Epithelial cell of prostate (primary cell): ENCODE data around the gene GAGE10.
"Not testable (repeated sequence)": the region's sequence is repeated elsewhere in the genome, so short reads cannot be mapped to it uniquely, and the experiment has no call there.

Experiments
- DNase-seq: peaks from one replicate; pipeline ENCODE4 v3.0.0-alpha.2; 2011; ENCODE audit warnings: low read depth, low spot score
- H3K27ac ChIP-seq: fragments of 450-650 bp; 2 replicates; pipeline ENCODE4 v1.5.1; 2017; ENCODE audit warnings: mild to moderate bottlenecking

The GAGE10 gene

DNA sequence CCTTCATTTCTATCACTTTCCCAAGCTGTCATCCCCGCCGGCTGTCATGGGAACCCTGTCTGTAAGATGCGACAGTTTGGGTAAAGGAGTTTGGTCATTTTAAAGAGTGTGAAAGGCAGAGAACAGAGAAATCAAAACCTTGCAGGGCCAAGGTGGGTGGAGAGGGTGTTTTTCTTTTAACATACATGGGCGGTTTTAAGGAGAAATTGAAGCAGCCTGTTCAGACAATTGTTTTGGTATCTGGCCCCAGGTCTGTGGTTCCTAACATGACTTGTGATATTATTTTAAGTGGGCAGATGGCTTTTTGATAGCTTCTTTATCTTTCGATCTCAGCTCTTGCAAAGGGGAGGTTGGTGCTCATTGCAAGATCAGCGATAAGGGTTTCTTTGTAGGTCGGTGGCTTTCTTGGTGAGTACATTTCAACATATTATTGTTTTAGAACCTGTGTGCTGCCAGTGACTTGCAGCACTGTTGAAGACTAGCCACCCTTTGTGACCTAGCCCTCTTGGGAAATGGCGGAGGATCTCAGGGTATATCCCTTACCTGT lies 30.2 kb upstream of the GAGE10 start:
- no peak overlapping the region for H3K27ac ChIP-seq
- no peak for DNase-seq

DNA sequence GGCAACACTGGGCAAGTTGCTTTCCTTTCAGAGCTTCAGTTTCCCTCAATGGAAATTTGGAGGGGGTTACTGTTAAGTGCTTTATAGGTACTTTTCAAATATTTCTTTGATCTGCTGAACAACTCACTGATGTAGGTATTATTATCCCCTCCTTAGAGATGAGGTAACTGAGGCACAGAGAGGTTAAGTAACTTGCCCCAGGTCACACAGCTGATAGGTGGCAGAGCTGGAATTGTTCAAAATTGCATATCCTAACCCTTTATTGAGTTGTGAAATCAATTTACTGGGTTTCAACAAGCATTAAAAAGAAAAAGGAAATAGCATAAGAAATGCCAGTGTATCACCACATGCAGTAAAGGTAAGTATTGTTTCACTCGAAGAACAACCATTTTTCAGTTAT lies 27.2 kb upstream of the GAGE10 start:
- no peak overlapping the region for H3K27ac ChIP-seq
- no peak for DNase-seq

- DNase-seq, result no peak
- no peak overlapping the region for H3K27ac ChIP-seq
These were observed 26.5 kb upstream of the GAGE10 start for GRCh38 chrX:49276671-49277534.

DNA sequence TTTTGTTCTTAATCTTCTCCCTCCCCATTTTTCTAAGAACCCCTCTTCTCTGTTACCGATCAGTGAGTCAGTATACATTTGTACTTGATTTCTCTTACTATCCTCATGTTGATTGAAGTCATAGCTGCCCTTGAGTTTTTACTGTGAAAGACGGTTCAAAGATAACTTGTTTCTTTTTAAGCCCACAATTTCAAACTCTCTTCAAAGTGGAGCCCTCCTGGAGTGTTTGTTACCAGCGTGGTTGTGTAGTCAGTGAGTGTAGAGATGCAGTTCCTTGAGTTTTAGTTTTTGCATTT lies 26.0 kb upstream of the GAGE10 start:
- DNase-seq, result no peak
- no peak overlapping the region for H3K27ac ChIP-seq

- H3K27ac ChIP-seq, result no peak overlapping the region
- DNase-seq, result no peak
These were observed 25.4 kb upstream of the GAGE10 start for GRCh38 chrX:49278081-49278480.

DNA sequence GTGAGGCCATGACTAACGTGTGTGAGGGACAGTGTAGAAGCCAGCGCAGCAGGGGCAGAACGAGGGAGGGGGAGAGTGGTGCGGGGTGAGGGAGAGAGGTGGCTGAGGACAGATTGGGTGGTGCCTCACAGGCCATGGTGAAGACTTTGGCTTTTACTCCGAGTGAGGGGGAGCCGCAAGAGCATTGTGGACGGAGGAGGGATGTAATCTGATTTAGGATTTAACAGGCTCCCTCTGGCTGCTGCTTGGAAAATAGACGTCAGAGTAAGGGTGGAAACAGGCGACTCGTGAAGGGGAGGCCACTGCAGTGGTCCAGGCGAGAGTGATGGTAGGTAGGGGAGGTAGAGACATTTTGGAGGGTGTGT lies 20.8 kb upstream of the GAGE10 start:
- no peak for DNase-seq
- no peak overlapping the region for H3K27ac ChIP-seq

- no peak overlapping the region for H3K27ac ChIP-seq
- DNase-seq, result no peak
These were observed 19.2 kb upstream of the GAGE10 start for GRCh38 chrX:49284212-49284611.

DNA sequence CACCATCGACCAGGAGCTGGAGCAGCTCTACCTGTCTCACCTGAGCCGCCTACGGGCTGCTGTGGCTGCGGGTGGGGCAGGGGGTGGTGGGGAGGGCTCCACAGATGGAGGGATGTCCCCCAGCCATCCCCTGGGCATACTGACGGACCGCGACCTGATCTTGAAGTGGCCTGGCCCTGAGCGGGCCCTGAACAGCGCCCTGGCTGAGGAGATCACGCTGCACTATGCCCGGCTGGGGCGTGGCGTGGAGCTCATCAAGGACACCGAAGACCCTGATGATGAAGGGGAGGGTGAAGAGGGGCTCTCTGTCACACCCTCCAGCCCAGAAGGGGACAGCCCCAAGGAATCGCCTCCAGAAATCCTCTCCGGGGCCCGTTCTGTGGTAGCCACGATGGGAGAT lies 17.3 kb upstream of the GAGE10 start:
- DNase-seq, result no peak

GRCh38 chrX:49286581-49286980 lies 16.9 kb upstream of the GAGE10 start:
- DNase-seq, result no peak

More for the DNA sequence above, 17.3 kb upstream of the GAGE10 start:
- H3K27ac ChIP-seq, result no peak overlapping the region

GRCh38 chrX:49287665-49288064 lies 15.8 kb upstream of the GAGE10 start:
- DNase-seq, result no peak
- no peak overlapping the region for H3K27ac ChIP-seq

More at GRCh38 chrX:49286581-49286980, 16.9 kb upstream of the GAGE10 start:
- H3K27ac ChIP-seq, result no peak overlapping the region

DNA sequence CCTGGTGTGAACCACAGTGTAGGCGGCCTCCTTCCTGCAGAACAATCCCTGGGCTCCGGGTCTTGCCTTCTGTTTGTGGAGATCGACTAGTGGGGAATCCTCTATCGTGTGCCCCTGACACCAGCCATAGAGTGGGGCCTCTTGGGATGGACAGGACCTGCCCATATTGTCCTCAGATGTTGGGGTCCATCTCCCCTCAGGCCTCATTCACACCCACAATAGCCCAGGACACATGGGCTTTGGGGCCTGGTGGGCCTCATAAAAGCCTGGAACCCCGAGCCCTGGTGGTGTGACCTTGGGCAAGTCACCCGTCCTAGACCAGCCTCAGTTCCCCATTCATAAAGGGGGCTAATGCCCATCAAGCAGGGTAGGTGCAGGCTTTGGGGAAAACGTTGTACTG lies 13.2 kb upstream of the GAGE10 start:
- no peak for DNase-seq
- no peak overlapping the region for H3K27ac ChIP-seq

GRCh38 chrX:49291615-49292337 lies 11.7 kb upstream of the GAGE10 start:
- no peak for DNase-seq
- no peak overlapping the region for H3K27ac ChIP-seq

DNA sequence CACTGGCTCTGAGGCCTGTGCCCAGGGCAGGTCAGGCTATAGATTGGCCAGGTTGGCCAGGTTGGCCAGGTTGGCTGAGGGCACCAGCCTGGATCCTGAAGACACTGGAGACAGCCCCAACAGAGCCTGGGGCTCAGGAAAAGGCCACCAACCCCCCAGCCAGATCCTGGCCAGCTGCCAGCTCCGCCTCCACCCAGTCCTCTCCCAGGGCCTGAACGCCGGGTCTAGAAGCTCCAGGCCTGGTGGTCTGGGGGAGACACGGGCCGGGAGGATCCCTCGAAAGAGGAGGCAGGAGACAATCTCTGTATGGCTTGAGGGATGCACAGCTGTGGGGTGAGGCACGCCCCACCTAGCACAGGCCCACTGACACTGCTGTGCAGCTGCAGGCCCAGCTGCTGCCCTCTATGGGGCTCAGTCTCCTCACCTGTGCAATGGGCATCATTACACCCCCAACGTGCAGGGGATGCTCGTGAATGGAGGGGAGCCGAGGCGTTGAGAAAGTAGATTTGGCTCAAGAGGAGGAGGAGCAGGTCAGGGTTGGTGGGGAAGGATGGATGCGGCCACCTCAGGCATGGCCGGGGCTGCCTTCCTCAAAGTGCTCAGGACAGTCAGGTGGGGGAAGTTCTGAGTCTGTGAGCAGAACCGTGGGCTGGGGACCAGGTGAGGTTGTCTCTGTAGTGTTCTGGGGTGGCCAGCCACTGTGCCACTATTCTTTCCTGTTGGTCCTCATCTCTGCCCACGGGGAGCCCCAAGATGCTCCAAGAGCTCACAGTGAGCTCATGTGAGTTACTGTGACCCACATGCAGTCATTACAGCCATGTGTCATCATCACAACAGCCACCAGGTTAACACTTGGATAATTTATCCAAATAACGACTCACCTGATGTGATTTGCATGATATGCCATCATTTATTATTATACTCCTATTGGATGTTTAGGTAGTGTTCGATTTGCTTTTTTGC lies 10.8 kb upstream of the GAGE10 start:
- no peak overlapping the region for H3K27ac ChIP-seq
- no peak for DNase-seq

DNA sequence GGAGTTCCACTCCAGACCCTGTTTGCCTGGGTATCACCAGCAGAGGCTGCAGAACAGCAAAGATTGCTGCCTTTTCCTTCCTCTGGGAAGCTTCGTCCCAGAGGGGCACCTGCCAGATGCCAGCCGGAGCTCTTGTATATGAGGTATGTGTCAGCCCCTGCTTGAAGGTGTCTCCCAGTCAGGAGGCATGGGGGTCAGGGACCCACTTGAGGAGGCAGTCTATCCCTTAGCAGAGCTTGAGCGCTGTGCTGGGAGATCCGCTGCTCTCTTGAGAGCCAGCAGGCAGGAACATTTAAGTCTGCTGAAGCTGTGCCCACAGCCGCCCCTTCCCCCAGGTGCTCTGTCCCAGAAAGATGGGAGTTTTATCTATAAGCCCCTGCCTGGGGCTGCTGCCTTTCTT lies 4.2 kb upstream of the GAGE10 start:
- not testable (repeated sequence) for DNase-seq, H3K27ac ChIP-seq

DNA sequence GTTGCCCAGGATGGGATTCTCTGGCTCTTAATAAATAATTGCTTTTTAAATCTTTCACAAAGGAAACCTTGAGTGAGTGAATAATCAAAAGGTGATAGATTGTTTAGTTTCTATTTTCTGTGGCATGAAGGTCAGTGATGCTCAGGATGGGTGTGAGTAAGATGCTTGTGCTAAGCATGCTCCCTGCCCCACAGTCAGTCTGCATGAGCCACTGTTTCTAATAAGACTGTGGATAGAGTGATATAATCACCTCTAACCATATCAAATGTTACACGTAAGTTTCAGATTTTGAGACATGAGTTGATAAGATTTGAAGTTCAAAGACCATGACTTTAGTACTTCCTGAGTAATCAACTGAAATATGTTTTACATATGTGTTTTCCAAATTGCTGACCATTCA lies 2.7 kb upstream of the GAGE10 start:
- DNase-seq, result no peak
- no peak overlapping the region for H3K27ac ChIP-seq

- DNase-seq, H3K27ac ChIP-seq: not testable (repeated sequence)
These were observed 4.3 kb downstream of the GAGE10 start for GRCh38 chrX:49307775-49308174.

GRCh38 chrX:49308604-49309269 lies 5.3 kb downstream of the GAGE10 start:
- no peak overlapping the region for H3K27ac ChIP-seq
- DNase-seq, result no peak

DNA sequence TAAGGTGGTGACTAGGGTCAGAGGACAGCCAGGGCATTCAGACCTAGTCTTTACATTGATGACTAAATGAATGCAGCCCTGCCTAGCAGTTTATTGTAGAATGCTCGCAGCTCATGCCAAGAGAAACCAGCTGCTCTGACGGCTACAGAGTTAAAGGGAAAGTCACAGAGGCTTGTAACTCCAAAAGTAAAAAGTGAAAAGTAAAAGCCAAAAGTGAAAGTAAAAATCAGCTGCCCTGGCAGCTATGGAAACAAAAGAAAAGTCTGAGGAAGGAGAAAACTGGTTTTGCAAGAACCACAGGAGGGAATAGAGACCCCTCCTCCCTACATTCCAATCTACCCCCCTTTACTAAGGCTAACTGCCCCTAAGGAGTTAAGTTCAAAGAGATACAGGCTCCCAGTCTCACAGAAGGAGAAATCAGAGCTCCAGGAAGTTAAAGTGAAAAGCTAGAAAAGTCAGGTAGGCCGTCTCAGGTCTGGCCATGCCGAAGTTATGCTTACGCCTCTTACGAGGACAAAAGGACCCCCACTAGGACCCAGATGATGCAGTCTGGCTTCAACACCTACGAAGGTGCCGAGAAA lies 6.0 kb downstream of the GAGE10 start:
- no peak for DNase-seq
- no peak overlapping the region for H3K27ac ChIP-seq

GRCh38 chrX:49310371-49310770 lies 6.9 kb downstream of the GAGE10 start:
- H3K27ac ChIP-seq, result no peak overlapping the region
- no peak for DNase-seq

- H3K27ac ChIP-seq, result no peak overlapping the region
- DNase-seq, result no peak
These were observed 8.7 kb downstream of the GAGE10 start for GRCh38 chrX:49312176-49312575.
